ENCODE results near the gene NUDT5. TPM values are rescaled to one million over a fixed set of nuclear protein-coding genes. Genes with fewer than 3 reads are reported as not detected.
"Not testable (repeated sequence)": the region's sequence is repeated elsewhere in the genome, so short reads cannot be mapped to it uniquely, and the experiment has no call there.

Gene NUDT5
- 10 to 100 TPM; 33.9 to 45.3 TPM for total RNA-seq
- long read RNA-seq, partial matches to known transcripts, result 3 of 9 reads
- long read RNA-seq, other reads (novel, unspliced or antisense), result 6 of 9 reads

DNA sequence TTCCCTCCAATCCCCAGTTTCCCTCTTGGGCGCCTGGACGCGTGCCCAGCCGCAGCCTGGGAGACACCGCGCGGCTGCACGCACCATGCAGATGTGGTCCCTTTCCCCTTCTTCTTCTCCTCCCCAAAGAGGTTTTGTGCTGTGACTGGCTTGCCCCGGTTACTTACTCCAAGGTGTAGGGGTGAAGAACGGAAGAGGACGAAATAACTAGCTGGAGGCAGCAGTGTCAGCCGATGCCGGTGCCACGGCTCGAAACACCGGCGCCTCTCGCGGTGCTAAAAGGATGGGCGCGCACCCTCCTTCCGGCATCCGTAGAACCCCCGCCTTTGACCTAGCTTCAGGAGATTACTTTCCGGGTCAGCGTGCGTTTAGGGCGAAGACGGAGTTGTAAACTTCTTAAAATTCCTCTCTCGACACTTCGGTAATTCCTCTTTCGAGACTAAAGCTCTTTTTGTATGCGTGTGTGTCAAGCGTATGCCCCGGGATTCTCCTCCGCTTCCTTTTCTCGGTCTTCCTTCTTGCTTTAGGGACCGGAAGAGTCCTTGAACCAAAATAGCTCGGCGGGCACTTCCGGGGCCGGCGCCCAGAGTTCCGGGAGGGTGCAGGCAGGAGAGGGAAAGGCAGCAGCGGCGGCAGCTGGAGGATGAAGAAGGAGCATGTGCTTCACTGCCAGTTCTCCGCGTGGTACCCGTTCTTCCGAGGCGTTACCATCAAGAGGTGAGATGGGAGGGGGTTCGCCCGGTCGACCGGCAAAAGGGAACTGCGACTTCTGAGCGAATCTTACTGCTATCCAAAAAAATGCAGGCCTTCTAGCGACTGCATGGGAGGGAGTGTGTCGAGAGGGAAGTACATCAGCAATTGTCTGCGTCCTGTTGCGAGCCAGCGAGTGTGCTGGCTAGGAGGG, at the start of gene NUDT5, which contains the start of gene CDC123:
NUDT5 (minus strand) TSS at position 289 of the 904 bp plus-strand sequence. CDS start 9,600 bp downstream, outside the sequence.
CDC123 (plus strand) TSS at position 586 of the 904 bp plus-strand sequence; CDS start at position 644, 58 bp downstream.
- intact Hi-C loops (cut with DNase I, micrococcal nuclease), result no loop called here
- peak; percentile 89 to 91 for DNase-seq
- peak; percentile 96 for ATAC-seq

DNA sequence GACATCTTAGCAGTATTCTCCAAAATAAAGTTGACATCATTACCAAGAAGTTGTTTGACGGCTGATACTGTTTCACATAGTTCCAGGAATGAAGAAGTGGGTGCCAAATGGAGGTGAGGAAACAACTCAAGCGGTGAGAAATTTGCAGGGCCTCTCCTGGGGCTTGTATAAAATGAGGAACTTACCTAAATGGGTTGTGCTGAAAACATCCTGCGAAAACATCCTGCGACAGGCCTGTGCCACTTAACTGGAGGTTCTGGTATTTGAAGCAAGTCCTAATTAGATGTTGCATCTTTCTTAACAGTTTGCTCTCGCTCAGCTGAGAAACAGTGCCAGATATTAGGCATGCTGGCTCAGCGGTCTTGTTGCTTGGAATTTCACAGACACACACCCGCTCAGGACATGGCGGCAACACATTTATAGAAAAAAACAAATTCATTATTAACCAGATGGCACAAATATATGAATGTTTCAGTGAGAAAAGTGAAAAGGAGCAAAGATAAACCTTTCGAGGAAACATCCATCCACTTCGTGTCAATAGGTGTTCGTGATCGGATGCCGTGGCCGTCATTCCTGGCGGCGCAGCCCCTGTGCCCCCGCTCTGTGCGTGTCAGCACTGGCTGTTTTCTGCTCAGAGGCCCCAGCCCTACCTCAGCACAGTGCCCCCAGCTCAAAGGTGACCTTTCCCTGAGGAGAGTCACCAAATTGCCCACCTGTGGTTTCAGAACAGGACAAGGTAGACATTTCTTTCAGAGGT, 48.4 kb upstream of the NUDT5 start:
- no peak for ATAC-seq
- intact Hi-C loops (cut with DNase I, micrococcal nuclease), result no loop called here
- DNase-seq, result no peak

DNA sequence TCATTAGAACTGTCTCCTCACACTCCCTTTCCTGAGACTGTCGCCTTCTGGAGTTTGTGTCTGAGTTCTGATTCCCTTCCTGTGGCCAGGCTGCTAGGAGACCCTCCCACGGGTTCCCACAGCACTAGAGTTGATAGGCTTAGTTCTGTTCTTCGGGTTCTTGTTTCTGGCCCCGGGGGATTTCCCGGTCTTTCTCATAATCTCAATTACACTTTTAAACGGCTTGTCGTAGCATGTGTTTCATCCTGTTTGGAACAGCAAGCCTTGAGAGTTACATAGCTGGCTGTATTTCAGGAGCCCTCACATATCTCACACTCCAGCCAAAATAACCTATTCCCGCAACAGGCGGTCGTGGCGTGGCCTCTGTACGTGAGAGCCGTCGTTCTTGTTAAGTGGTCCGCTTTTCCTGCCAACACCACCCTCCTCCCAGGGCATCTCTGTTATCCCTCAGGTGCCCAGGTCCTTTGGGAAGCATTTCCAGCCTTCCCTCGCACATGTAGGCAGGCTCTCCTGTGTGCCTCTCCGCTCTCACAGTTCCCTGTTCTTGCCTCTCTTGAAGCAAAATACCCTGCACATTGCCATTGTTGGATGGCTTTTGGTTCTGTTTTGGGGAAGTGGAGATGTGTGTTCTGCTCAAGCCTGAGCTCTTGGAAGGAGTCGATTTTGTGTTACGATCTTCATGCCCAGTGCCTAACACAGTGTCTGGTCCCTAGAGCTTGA, 46.3 kb upstream of the NUDT5 start:
- no peak for ATAC-seq
- no peak for DNase-seq
- intact Hi-C loops (cut with DNase I, micrococcal nuclease), result no loop called here

DNA sequence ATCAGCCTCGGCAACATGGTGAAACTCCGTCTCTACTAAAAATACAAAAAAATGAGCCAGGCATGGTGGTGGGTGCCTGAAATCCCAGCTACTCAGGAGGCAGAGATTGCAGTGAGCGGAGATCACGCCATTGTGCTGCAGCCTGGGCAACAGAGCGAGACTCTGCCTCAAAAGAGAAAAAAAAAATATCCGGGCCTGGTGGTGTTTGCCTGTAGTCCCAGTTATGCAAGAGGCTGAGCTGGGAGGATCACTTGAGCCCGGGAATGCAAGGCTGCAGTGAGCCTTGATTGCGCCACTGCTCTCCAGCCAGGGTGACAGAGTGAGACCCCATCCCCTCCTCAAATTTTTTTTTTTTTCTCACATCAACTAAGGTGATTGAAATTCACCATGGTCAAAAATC, 43.1 kb upstream of the NUDT5 start:
- no peak for ATAC-seq
- DNase-seq, result no peak
- intact Hi-C loops (cut with DNase I, micrococcal nuclease), result no loop called here

DNA sequence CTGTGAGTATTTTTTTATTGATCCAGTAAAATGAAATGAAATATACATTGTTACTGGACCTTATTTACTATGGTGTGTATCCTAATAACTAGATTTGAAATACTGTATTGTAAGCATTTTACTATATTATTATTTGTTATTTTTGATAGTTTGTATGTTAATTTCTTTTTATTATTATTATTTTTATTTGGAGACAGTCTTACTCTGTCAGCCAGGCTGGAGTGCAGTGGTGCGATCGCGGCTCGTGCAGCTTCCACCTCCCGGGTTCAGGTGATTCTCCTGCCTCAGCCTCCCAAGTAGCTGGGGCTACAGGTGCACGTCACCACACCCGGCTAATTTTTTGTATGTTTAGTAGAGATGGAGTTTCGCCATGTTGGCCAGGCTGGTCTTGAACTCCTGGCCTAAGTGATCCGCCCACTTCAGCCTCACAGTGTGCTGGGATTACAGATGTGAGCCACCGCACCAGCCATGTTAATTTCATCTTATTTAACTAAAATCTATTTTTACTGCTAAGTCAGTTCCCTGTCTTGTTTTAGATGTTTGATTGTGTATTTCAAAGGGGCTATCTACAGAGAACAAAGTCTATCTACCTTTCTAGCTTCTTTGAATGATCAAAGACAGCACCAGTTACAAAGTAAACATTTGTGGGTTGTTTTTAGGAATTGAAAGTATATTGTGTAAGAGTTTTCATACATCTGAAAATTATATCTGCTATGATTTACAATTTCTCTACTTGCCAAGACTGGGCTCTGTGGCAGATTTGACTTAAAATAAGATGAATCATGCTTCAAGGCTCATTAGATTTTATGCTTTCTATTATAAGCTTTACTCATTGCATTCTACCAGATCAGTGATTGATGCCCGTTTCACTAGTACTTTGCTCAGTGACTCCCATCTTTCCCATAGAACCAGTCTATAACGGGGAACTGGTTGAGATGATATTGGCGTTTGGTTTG, 41.9 kb upstream of the NUDT5 start:
- intact Hi-C loops (cut with DNase I, micrococcal nuclease), result no loop called here
- ATAC-seq (no peak), DNase-seq (no peak)

DNA sequence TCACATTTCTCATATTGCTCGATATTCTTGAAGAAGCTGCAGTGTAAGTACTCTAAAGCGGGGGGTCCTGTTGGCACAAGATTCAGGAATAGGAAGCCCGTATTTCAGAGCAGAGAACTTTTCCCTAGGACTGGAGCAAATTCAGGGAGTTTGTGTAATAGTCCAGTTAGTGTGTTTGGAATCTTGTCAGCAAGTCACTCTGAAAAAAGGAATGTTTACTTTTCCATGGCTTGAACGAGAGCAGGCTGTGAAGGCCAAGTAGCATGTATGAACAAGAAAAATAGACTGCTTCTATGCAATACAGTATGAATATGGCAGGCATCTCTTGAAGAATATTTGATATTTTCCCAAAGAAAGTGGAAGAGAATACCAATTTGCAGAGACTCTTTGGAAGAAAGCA, 40.1 kb upstream of the NUDT5 start:
- ATAC-seq, result no peak
- no peak for DNase-seq
- intact Hi-C loops (cut with DNase I, micrococcal nuclease), result no loop called here

DNA sequence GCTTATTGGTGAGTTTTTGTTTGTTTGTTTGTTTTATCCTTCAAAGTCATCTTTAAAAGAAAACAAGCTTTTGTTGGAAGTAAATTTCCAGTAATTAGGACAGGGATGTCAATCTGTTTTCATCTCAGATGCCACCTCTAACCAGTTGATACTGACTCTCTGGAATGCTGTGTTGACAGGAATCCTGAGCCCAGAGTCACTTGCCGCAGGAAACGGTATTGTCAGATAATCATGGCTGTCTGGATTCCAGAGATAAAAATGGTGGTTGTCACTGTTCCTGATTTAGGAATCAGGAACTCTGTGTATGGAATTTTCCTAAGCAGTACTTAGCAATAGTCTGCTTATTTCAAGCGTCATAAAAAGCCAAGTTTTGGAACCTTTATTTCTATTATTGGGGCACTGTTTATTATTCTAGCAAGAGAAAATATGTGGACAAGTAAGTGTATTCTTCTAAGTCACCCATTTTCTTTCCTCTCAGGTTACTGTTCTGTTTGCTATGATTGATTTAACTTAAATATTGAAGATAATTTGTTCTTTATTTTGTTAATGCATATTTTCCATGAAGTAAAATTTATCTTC, 39.5 kb upstream of the NUDT5 start:
- no peak for DNase-seq
- ATAC-seq, result no peak
- intact Hi-C loops (cut with DNase I, micrococcal nuclease), result no loop called here

DNA sequence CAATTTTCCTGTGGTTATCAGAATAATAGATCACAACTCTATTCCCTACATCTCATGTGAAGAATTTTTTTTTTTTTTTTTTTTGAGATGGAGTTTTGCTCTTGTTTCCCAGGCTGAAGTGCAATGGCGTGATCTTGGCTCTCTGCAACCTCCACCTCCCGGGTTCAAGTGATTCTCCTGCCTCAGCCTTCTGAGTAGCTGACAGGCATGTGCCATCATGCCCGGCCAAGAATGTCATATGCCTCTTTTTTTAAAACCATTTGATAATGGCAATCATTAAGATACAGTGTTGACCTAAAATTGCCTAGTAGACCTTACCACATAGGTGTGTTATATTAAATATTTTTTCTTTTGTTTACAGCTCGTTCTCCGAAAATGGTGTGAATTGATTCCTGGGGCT, 39.0 kb upstream of the NUDT5 start:
- DNase-seq; intact Hi-C loops (cut with DNase I, micrococcal nuclease); ATAC-seq: not testable (repeated sequence)

DNA sequence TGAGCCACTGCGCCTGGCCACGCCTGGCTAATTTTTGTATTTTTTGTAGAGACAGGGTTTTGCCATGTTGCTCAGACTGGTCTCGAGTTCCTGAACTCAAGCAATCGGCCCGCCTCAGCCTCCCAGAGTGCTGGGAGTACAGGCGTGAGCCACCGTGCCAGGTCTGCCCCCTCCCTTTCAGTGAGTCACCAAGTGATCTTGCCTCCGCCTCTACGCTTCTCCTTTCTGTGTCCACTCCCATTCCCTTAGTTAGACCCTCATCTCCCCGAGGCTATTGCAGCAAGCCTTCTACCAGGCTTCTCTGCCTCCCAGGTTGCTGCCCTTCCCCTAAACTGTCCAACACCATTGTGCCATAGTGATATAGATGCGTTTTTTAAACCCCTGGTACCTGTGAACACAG, 33.2 kb upstream of the NUDT5 start:
- DNase-seq, result no peak
- intact Hi-C loops (cut with DNase I, micrococcal nuclease), result no loop called here
- ATAC-seq, result no peak

DNA sequence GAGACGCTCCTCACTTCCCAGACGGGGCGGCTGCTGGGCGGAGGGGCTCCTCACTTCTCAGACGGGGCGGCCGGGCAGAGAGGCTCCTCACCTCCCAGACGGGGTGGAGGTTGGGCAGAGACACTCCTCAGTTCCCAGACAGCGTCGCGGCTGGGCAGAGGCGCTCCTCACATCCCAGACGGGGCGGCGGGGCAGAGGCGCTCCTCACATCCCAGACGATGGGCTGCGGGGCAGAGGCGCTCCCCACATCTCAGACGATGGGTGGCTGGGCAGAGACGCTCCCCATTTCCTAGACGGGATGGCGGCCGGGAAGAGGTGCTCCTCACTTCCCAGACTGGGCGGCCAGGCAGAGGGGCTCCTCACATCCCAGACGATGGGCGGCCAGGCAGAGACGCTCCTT, 30.7 kb upstream of the NUDT5 start:
- ATAC-seq; DNase-seq; intact Hi-C loops (cut with DNase I, micrococcal nuclease): not testable (repeated sequence)

DNA sequence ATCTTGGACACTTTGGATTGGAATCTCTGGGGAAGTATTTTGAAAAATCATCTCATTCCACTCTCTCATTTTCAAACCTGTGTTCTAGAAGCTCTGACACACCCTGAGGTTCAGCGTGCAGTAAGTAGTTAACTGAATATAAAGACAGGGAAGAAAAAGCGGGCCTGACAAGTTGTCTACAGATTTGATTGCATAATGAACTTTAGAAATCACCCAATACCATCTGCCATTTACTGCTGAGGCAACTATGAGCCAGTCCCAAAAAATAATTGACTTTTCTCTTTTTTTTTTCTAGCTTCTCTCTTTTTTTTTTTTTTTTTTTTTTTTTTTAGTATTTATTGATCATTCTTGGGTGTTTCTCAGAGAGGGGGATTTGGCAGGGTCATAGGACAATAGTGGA, 29.8 kb upstream of the NUDT5 start:
- DNase-seq (no peak), ATAC-seq (no peak)
- intact Hi-C loops (cut with DNase I, micrococcal nuclease), result no loop called here

DNA sequence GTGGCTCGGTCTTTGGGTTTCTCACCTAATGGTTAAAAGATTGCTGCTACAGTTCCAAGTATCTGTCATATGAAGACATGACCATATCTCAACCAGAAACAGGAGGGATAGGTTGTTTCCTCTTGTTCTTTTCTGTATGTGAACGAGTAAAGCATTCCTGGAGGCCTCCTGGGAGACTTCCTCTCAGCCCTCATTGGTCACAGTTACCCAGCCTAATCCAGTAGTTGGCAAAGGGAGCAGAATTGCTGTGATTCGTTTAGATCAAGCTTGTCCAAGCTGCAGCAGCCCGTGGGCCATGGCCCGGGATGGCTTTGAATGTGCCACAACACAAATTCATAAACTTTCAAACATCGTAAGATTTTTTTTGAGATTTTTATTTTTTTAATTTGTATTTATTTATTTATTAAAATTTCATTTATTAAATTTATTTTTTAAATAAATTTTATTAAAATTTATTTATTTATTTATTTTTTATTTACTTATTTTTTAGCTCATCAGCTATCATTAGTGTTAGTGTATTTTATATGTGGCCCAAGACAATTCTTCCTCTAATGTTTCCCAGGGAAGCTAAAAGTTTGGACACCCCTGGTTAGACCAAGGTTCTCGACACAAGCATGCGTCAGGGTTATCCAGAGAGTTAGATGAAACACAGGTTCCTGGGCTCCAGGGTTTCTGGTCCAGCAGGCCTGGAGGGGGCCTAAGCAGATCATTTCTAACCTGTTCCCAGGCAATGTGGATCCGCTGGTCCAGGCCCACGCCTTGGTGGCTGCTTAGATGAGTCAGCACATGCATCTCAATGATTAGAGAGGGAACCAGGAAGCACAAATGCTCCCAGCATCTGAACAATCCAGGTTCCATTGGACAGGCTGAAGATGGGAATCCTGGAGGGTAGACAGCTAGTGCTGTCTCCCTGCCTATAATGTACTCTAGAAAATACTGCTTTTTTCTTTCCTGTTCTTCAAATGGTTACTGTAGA, 25.9 kb upstream of the NUDT5 start:
- ATAC-seq, result peak; percentile 49
- intact Hi-C loops (cut with DNase I, micrococcal nuclease), result no loop called here
- no peak for DNase-seq

DNA sequence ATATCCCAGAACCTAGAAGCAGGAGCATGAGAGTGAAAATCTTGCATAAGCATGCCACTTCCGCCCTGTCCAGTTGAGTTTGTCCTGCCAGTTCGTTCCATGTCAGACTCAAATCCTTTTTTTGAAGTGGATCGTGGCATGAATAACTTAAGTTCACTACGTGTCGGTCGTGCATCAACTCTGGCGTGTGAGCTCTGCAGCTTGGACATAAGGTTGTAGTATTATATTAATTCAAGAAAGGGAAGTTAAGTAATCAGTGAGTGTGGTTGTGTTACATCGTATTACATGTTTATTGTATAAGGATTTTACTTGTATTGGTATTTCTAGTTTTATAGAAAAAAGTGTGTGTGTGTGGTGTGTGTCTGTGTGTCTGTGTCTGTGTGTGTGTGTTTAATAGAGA, 23.3 kb upstream of the NUDT5 start:
- intact Hi-C loops (cut with DNase I, micrococcal nuclease), result no loop called here
- DNase-seq (no peak), ATAC-seq (no peak)

DNA sequence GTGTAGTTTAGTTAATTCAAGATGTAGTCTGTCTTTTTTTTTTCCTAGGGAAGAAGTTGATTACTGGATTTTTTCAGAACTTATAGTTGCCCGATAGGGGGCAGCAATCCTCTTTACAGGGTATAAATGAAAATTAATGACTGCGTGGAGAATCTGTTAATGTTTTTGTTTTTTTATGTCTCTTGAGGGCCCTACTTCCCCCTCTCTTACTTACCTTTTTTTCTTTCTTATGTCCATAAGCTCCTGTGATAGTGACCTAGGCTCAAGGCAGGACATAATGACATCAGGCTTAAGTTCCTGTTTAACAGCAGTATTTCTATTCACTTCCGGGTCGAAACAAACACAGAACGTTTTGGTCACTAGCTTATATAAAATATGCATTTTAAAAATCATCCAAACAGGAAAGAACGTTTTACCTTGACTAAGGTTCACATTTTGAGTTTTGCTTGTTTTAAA, 19.1 kb upstream of the NUDT5 start:
- intact Hi-C loops (cut with DNase I, micrococcal nuclease), result no loop called here
- DNase-seq, result no peak
- ATAC-seq, result peak; percentile 46

DNA sequence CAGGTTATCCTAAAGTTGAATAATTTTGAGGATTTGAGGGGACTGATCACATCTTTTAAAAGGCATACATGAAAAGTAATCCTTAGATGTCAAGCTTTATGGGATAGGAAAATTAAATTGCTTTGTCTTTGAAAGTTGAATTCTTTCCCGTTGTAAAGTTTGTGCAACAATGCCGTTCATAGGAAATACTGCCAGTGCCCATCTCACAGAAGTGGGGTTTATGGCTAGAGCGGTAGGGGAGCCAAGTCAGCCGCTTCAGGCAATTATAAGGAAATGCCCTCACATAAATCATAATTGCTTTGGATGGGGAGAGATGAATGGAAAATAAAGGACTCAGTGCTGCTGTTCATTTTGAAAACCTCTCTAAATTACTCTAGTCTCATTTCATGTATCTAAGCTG, 18.4 kb upstream of the NUDT5 start:
- ATAC-seq, result peak; percentile 82
- intact Hi-C loops (cut with DNase I, micrococcal nuclease), result no loop called here
- peak; percentile 22 to 60 for DNase-seq

DNA sequence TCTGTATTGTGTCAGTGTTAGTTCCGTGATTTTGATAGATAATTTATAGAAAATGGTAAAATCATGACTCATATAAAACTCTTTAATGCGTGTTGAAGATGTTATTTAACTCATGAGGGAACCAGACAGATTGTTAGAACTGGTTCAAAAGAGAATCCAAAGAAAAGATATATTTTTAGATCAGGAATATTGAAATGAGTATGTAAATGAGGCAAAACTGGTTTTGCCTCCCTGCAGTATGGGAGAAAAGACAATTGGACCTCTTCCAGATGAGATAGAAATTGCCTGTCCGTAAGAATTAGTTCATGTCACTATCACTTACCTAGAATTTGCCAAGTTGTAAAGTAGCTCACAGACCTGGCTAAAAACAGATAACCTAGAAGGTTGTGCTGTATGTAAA, 17.9 kb upstream of the NUDT5 start:
- DNase-seq (no peak), ATAC-seq (peak; percentile 43)
- intact Hi-C loops (cut with DNase I, micrococcal nuclease), result no loop called here

DNA sequence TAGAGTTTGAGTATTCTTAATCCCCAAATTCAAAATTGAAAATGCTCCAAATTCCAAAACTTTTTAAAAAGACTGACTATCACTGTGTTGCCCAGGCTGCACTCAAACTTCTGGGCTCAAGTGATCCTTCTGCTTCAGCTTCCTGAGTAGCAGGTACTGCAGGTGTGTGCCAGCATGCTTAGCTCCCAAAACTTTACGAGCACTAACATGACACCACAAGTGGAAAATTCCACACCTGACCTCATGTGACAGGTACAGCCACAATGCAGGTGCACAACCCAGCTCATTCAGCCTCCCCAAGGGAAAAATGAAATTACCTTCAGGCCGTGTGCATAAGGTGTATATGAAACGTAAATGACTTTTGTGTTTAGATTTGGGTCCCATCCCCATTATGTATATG, 16.8 kb upstream of the NUDT5 start:
- intact Hi-C loops (cut with DNase I, micrococcal nuclease), result no loop called here
- DNase-seq (no peak), ATAC-seq (no peak)
